ENCODE data around the gene SPG21.

Gene SPG21

GRCh38 chr15:64991536-64992135 lies 1.9 kb upstream of the SPG21 start:
- peak; percentile 42 for DNase-seq

GRCh38 chr15:64990168-64990470 lies 405 bp upstream of the SPG21 start:
- DNase-seq, result no peak

GRCh38 chr15:64987136-64987535 lies 2.6 kb downstream of the SPG21 start:
- no peak for DNase-seq

- no peak for DNase-seq
These were observed 4.2 kb downstream of the SPG21 start for GRCh38 chr15:64985366-64986033.

- DNase-seq, result no peak
These were observed 7.2 kb downstream of the SPG21 start for GRCh38 chr15:64982472-64982871.

DNA sequence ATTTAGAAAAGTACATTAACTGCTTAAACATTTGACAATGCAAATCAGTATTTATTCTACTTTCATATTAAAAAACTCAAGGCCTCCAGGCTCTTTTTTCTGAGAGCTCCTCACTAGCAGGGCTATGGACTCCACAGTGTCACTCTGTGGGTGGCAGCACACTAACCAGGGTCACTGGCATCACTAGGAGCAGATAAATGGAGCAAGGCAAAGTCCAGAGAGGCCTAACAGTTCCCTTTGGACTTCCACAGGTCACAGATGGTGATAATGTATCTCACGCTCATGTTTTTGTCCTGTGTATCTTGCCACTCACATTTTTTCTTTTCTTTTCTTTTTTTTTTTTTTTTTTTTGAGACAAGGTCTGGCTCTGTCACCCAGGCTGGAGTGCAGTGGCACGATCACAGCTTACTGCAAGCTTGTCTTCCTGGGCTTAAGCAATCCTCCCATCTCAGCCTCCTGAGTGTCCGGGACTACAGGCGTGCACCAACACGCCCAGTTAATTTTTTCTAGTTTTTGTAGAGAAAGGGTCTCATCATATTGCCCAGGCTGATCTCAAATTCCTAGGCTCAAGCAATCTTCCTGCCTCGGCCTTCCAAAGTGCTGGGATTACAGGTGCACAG lies 7.8 kb downstream of the SPG21 start:
- no peak for DNase-seq

GRCh38 chr15:64979252-64979710 lies 10.4 kb downstream of the SPG21 start:
- DNase-seq, result peak; percentile 91

- DNase-seq, result no peak
These were observed 14.3 kb downstream of the SPG21 start for GRCh38 chr15:64975390-64975789.

- DNase-seq, result no peak
These were observed 19.0 kb downstream of the SPG21 start for GRCh38 chr15:64970698-64971097.

GRCh38 chr15:64969401-64969800 lies 20.3 kb downstream of the SPG21 start:
- DNase-seq, result no peak

GRCh38 chr15:64961013-64961412 lies 28.7 kb downstream of the SPG21 start:
- no peak for DNase-seq

- DNase-seq, result no peak
These were observed 29.6 kb downstream of the SPG21 start for GRCh38 chr15:64960153-64960552.

DNA sequence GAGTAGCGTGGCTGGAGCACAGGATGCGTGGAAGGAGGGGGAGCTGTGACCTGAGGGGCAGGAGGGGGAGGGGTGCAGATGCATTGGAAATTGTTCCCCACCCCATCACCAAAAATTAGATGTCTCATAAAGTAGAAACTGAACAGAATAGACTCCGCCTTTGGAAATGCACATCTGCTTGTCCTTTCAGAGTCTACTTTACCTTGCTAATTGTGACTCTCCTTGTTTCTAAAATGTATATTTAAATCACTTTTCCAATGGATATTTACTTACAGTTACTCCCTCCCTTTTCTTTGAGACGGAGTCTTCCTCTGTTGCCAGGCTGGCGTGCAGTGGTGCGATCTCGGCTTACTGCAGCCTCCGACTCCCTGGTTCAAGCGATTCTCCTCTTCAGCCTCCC lies 30.6 kb downstream of the SPG21 start:
- DNase-seq, result no peak

DNA sequence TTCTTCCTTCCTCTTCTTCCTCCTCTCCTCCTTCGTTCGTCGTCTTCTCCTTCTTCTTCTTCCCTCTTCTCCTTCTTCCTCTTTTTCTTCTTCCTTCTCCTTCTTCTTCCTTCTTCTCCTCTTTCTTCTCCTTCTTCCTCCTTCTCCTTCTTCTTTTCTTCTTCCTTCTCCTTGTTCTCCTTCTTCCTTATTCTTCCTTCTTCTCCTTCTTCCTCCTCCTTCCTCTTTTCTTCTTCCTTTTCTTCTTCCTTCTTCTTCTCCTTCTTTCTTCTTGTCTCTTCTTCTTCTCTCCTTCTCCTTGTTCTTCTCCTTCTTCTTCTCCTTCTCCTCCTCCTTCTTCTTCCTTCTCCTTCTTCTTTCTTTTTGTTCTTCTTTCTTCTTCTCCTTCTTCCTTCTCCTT lies 35.3 kb downstream of the SPG21 start:
- DNase-seq, result no peak

DNA sequence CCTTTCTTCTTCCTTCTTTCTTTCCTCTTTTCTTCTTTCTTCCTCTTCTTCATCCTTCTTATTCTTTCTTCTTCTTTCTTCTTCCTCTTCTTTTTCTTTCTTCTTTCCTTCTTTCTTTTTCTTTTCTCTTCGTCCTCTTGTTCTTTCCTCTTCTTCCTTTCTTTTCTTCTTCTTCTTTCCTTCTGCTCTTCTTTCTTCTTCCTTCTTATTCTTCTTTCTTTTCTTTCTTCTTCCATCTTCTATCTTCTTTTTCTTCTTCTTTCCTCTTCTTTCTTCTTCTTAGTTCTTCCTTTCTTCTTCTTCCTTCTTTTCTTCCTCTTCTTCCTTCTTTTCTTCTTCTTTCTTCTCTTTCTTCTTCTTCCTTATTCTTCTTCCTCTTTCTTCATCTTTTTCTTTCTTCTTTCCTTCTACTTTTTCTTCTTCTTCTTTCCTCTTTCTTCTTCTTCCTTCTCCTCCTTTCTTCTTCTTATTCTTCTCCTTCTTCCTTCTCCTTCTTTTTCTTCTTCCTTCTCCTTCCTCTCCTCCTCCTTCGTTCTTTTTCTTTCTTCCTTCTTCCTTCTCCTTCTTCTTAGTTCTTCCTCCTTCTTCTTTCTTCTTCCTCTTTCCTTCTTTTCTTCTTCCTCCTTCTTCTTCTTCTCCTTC lies 37.8 kb downstream of the SPG21 start:
- no peak for DNase-seq

- peak; percentile 13 for DNase-seq
These were observed 38.8 kb downstream of the SPG21 start for GRCh38 chr15:64950888-64951287.

DNA sequence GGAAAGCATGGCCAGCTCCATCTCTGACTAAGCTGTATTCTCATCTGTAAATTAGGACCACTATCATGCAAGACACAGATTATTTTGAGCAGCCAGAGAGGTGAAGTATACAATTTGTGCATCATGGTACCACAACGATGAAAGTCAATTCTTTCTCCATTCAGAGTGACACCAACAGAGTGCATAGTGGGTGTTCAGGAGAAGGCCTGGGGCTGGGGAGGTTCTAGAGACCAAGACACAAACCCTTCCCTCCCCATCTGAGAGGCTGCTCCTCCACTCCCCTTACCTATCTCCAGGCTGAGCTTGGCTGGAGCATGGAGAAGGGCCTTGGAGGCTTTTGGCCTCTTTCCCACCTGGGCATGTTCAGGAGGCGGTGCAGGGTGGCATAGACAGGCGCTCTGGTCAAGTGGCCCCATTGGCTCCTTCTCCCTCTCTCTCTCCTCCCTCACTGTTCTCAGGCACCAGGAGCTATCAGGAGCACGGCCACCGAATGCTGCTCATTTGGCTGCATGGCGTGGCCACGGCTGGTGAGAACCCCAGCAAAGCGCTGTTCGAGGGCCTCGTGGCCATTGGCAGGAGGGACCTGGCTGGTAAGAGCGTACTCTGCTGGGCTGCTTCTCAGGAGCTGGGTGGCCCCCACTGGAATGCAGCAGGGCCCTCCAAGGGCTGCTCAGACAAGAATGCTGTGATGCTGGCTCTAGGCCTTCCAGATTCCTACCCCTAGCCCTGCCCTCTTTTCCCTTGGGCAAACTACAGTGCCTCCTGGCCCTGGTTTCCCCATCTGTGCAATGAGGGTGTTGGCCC lies 40.1 kb downstream of the SPG21 start:
- no peak for DNase-seq

DNA sequence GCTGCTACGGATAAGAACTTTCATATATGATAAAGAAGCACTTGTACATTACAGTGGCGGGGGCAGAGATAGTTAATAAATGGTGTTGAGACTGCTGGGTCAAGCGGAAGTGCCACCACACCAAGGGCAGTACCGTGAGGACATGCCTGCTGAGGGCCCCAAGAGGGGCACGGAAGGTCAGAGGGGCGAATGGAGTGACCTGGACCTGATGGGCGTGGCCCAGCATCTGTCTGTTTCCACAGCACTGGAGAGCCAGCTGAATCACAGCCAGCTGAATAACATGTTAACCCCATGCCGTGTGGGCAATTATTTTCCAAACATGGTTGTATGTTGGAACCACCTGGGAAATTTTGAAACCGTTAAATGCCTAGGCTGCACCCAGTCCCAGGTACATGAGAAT lies 40.8 kb downstream of the SPG21 start:
- peak; percentile 51 for DNase-seq

DNA sequence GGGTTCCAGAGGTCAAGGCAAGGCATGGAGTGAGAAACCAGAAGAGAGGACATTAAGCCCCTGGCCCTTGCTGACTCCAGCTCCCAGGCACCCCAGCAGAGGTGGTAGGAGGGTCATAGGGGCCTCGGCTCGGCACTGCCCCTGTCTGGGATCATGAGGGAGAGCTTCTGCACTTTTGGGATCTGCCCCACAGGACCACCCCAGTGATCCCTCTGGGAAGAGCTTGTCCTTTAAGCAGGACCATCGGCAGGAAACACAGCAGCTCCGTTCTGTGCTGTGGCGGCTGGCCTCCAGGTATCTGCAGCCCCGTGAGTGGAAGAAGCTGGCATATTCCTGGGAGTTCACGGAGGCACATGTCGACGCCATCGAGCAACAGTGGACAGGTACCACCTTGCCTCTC lies 42.5 kb downstream of the SPG21 start:
- no peak for DNase-seq

GRCh38 chr15:64944961-64945360 lies 44.8 kb downstream of the SPG21 start:
- no peak for DNase-seq

DNA sequence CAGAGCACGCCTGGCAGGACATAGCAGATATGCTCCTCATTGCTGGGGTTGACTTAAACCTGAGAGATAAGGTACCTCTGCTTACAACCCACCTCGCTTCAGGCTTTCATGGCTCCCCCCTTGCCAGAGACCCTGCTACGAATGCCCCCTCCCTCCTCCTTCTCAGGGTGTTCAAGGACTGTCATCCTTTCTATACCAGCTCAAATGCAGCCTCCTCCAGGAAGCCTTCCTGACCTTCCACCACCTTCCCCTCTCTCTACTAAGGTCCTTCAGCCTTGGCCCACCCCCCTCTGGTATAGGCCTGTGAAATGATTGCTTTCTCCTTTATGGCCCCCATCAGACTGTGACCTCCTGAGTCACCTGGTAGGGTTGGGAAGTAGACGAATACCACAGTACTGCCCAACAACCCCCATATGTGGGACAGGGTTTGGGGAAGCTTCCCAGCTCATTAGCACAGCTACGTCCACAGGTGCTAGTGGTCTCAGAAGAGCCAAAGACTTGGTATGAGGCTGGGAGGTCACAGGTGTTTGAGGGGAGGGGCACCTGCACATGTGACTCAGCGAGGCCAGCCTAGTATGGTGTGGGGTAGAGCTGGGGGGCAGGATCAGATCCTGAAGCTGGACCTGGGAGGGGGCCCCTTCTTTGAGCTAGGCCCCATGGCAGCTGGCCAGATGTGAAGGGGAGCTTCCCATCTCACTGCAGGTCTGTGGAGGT lies 46.0 kb downstream of the SPG21 start:
- no peak for DNase-seq

GRCh38 chr15:64942356-64942755 lies 47.4 kb downstream of the SPG21 start:
- no peak for DNase-seq

GRCh38 chr15:64938192-64938591 lies 51.5 kb downstream of the SPG21 start:
- DNase-seq, result peak; percentile 81

All from NCI-H69 (cell line).